T47D (cell line): ENCODE measurements around the gene ATP6AP2.
"Not testable (repeated sequence)": the region's sequence is repeated elsewhere in the genome, so short reads cannot be mapped to it uniquely, and the experiment has no call there.

ENCODE experiments used
- DNase-seq, 2 experiments: peaks; one replicate each; pipeline versions ENCODE4 v3.0.0 to v3.0.0-alpha.2; 2011 to 2012; ENCODE audit warnings: low read depth in 1 of 2, low spot score in 1 of 2
- JUND ChIP-seq: IDR thresholded peaks from 2 replicates; pipeline ENCODE4 v1.6.1; 2012; ENCODE audit warnings: low read depth
- in situ Hi-C: cut with HindIII; loops from 2 replicates; pipeline ENCODE4 v1.10.0; 2016; ENCODE audit warnings: low sequenced_read_pairs, low pct_unique_long_range_greater_than_20kb

ATP6AP2 gene

DNA sequence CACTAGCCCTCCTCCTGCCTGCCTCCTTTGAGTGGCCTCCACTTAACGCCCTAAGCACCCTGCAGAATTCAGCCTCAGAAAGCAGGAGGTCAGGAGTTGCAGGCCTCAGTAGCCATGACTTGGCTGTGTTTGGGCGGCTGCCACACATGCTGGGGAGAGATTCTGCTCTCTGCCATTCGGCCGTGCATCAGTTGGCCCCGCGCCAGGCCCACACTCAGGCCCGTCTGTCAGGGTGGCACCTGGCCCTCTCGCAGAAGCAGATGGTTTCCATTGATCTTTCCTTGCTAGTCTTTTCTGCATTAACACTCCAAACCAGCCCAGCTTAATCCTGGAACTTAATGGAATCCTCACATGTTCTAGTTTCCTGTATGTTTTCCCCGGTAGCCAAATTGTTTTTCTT, 30.7 kb upstream of the ATP6AP2 start:
- DNase-seq = no peak
- in situ Hi-C loops = no loop called here
- no peak for TF ChIP-seq JUND

DNA sequence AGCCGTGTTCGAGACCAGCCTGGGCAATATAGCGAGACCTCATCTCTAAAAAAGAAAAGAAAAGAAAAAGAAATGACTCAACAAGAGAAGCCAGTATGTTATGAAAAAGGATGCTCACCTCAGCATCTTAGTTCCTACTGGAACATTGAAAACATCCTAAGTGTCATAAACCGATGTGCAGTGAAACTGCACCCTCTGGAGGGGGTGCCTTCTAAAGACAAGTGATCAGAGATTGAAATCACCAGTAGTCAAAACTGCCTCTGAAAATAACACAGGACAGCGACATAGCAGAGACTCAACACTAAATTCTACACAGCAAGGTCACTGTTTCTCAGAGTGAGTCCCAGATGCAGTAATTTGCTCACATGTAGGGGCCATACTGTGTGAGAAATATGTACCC, 28.0 kb upstream of the ATP6AP2 start:
- in situ Hi-C loops = no loop called here
- no peak for TF ChIP-seq JUND
- peak in 1 of 2 experiments; percentile 51 for DNase-seq

DNA sequence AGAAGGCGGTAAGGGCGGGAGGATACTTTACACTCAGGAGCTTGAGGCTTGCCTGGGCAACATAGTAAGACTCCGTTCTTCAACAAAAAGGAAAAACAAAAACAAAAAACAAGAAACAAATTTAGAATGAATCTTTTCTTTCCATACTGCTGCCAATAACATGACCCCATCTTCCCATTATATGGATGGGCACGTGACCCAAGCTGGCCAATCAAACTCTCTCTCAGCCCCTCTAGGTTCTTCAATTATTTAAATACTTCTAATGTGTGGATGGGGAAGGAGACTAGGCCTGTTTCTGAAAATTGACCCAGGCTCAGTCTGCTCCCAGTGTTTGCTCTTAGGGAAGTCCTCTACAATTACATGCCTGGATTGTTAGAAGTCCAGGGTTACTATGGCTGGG, 22.2 kb upstream of the ATP6AP2 start:
- in situ Hi-C loops = no loop called here
- TF ChIP-seq JUND = no peak
- no peak for DNase-seq

DNA sequence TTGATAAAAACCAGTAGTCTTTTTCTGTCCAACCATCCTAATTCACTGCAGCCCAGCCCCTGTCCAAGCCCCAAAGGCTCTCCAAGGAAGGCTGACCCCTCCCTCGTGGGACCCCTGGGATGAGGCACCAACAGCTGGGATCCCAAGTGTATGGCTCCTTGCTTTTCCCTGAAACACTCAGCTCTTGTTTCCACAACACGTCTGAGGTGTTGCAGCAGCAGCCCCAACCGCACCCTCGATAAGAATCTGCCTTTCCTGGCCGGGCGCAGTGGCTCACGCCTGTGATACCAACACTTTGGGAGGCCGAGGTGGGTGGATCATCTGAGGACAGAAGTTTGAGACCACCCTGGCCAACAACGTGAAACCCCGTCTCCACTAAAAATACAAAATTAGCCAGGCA, 17.0 kb upstream of the ATP6AP2 start:
- DNase-seq = no peak
- in situ Hi-C loops = no loop called here
- TF ChIP-seq JUND = no peak

DNA sequence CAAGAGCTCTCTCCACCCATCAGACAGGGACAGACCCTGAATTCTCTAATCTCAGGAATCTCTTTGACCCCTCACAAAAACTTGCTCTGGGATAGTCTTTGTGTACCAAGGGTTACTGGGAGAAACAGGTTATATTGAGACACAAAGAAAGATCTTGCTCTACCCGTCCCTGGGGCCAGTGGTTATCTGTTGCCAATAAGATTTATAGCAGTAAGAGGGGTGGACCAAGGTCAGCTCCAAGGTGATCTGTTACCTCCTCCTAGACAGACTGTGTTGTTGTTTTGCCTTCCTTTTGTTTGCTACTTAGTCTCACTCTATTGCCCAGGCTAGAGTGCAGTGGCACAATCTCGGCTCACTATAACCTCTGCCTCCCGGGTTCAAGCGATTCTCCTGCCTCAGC, 16.3 kb upstream of the ATP6AP2 start:
- DNase-seq = no peak
- no peak for TF ChIP-seq JUND
- in situ Hi-C loops = no loop called here

GRCh38 chrX:40570346-40571093, 10.2 kb upstream of the ATP6AP2 start:
- in situ Hi-C loops = no loop called here
- TF ChIP-seq JUND = no peak
- DNase-seq = no peak

- DNase-seq, in situ Hi-C loops: not testable (repeated sequence)
Measured at GRCh38 chrX:40571164-40571563, 9.6 kb upstream of the ATP6AP2 start.

- no peak for DNase-seq
- in situ Hi-C loops = no loop called here
- no peak for TF ChIP-seq JUND
Measured at GRCh38 chrX:40571600-40571999, 9.2 kb upstream of the ATP6AP2 start.

- DNase-seq = peak in 1 of 2 experiments; percentile 64
- in situ Hi-C loops = no loop called here
Measured at GRCh38 chrX:40573763-40574162, 7.0 kb upstream of the ATP6AP2 start.

DNA sequence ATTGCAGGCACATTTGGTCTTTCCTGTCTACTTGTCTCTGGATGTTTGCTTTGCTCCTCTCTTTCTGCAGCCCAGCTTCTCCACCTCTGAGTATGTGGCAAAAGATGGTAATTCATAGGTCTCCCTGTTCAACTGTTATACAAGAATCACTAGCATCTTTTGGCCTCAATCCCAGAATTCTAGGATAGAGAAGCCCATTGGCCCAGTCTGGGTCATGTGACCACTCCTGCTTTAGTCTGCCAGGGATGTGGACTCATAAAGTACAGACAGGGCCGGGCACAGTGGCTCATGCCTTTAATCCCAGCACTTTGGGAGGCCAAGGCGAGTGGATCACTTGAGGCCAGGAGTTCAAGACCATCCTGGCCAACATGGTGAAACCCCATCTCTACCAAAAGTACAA, 5.4 kb upstream of the ATP6AP2 start:
- peak in 1 of 2 experiments; percentile 76 for DNase-seq

More at GRCh38 chrX:40573763-40574162, 7.0 kb upstream of the ATP6AP2 start:
- TF ChIP-seq JUND = no peak

DNA sequence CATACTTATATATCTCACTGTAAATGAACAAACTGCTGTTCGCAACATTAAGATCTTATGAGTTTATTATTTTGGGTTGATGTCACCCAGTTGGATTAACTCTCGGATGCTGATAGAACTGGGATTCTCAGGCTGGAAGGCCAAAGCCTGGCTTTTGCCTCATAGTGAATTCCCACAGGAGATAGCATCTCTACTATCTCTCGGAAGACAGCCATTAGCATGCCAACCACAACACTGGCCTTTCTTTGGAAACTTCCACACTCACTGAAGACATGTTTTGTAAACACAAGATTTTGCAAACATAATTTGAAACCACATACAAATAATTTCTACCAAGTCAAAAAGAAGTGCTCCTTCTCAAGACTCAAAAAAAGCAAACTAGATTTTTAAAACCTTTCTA, 4.5 kb upstream of the ATP6AP2 start:
- peak in 1 of 2 experiments; percentile 4 for DNase-seq
- in situ Hi-C loops = no loop called here
- TF ChIP-seq JUND = no peak

More for the DNA sequence above, 5.4 kb upstream of the ATP6AP2 start:
- in situ Hi-C loops = not testable (repeated sequence)

- DNase-seq = peak in 1 of 2 experiments; percentile 44
- in situ Hi-C loops = no loop called here
Measured at GRCh38 chrX:40578039-40578695, 2.6 kb upstream of the ATP6AP2 start.

DNA sequence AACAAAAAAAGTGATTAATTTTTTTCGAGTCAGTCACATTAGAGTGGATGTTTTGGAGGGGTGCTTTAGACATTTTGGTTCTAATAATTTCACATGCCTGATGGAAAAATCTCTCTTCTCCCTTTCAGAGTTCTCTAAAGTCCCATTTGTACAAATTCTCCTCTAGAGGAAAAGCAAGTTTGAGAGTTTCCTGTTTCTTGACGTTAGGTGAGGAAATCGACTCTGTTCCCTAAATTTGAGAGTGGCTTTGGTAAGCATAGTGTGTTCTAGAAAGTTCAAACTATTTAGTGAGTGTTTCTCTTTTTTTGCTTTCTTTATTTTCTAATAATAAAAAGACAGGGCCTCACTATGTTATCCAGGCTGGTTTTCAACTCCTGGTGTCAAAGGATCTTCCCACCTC, 1.6 kb upstream of the ATP6AP2 start:
- in situ Hi-C loops = no loop called here
- DNase-seq = no peak
- TF ChIP-seq JUND = no peak

More at GRCh38 chrX:40578039-40578695, 2.6 kb upstream of the ATP6AP2 start:
- TF ChIP-seq JUND = no peak
